GM13977 (cell line): ENCODE data around the gene POU2AF1.

Source experiments
- DNase-seq: peaks from one replicate; pipeline ENCODE4 v3.0.0; 2012; ENCODE audit warnings: low spot score
- CTCF ChIP-seq: IDR thresholded peaks from 2 replicates; pipeline ENCODE4 v1.5.1; 2012; ENCODE audit warnings: mild to moderate bottlenecking, control low read depth; ENCODE audit not compliant: insufficient read depth; ENCODE audit errors: extremely low read depth, missing control alignments
- in situ Hi-C: fragments of 300-500 bp; cut with MboI; formaldehyde crosslinking; loops from one replicate; pipeline ENCODE4 v1.12.0; 2022; ENCODE audit warnings: low sequenced_read_pairs, low pct_unique_long_range_greater_than_20kb, mixed read lengths, inconsistent platforms; ENCODE audit not compliant: unreplicated experiment

POU2AF1 gene

GRCh38 chr11:111344032-111344431 lies 35.0 kb downstream of the POU2AF1 start:
- no peak for DNase-seq

GRCh38 chr11:111342329-111342728 lies 36.7 kb downstream of the POU2AF1 start:
- no peak for DNase-seq
- TF ChIP-seq CTCF = no peak
- in situ Hi-C loops = no loop called here

More at GRCh38 chr11:111344032-111344431, 35.0 kb downstream of the POU2AF1 start:
- TF ChIP-seq CTCF = no peak
- in situ Hi-C loops = no loop called here

- TF ChIP-seq CTCF = no peak
- DNase-seq = no peak
- in situ Hi-C loops = no loop called here
Measured at GRCh38 chr11:111339758-111340388, 39.2 kb downstream of the POU2AF1 start.

GRCh38 chr11:111336582-111337256 lies 42.4 kb downstream of the POU2AF1 start:
- TF ChIP-seq CTCF = no peak
- in situ Hi-C loops = no loop called here
- no peak for DNase-seq

- no peak for DNase-seq
- no peak for TF ChIP-seq CTCF
- in situ Hi-C loops = no loop called here
Measured at GRCh38 chr11:111336062-111336461, 43.0 kb downstream of the POU2AF1 start.

- TF ChIP-seq CTCF = no peak
- DNase-seq = no peak
- in situ Hi-C loops = no loop called here
Measured at GRCh38 chr11:111335549-111335948, 43.5 kb downstream of the POU2AF1 start.
